Neural cell (in vitro differentiated cells): ENCODE measurements around the gene COBL. TPM values are rescaled to one million over a fixed set of nuclear protein-coding genes. Genes with fewer than 3 reads are reported as not detected.

Experiments used
- H2AFZ ChIP-seq: fragments of 200-600, 300-800 bp; sonication (generic), shearing (Covaris generic); 2 replicates; pipeline ENCODE4 v1.6.0; 2014; ENCODE audit warnings: low read depth, mild to moderate bottlenecking, antibody characterized with exemption, low read length, moderate library complexity
- H3F3A ChIP-seq: fragments of 200-600 bp; shearing (Covaris generic); 2 replicates; pipeline ENCODE4 v1.6.1; 2016; ENCODE audit warnings: mild to moderate bottlenecking, moderate library complexity, mixed read lengths, antibody characterized with exemption, low read length; ENCODE audit not compliant: insufficient read depth, poor library complexity, severe bottlenecking
- H3K27ac ChIP-seq: fragments of 200-600, 300-800 bp; sonication (generic), shearing (Covaris generic); 2 replicates; pipeline ENCODE4 v1.5.1; 2014; ENCODE audit warnings: mild to moderate bottlenecking, low read length, moderate library complexity
- H3K27me3 ChIP-seq: fragments of 300-800, 200-600 bp; sonication (generic), shearing (Covaris generic); 2 replicates; pipeline ENCODE4 v1.6.0; 2014; ENCODE audit warnings: mild to moderate bottlenecking, low read depth, low read length, moderate library complexity; ENCODE audit not compliant: insufficient read depth
- H3K36me3 ChIP-seq: fragments of 300-800, 200-600 bp; sonication (generic), shearing (Covaris generic); 2 replicates; pipeline ENCODE4 v1.5.1; 2014; ENCODE audit warnings: mild to moderate bottlenecking, antibody characterized with exemption, low read length, moderate library complexity; ENCODE audit not compliant: insufficient read depth
- H3K4me2 ChIP-seq: fragments of 300-800, 200-600 bp; sonication (generic), shearing (Covaris generic); 2 replicates; pipeline ENCODE4 v1.6.0; 2014; ENCODE audit warnings: mild to moderate bottlenecking, low read length
- H3K4me3 ChIP-seq: fragments of 300-800, 200-600 bp; sonication (generic), shearing (Covaris generic); 2 replicates; pipeline ENCODE4 v1.5.1; 2014; ENCODE audit warnings: mild to moderate bottlenecking, low read length, moderate library complexity
- H3K79me2 ChIP-seq: fragments of 200-600 bp; shearing (Covaris generic); replicated peaks from 2 replicates; pipeline ENCODE4 v1.6.0; 2014; ENCODE audit warnings: mild to moderate bottlenecking, low read length, moderate library complexity; ENCODE audit not compliant: insufficient read depth
- H3K9ac ChIP-seq: fragments of 300-800, 200-600 bp; sonication (generic), shearing (Covaris generic); 2 replicates; pipeline ENCODE4 v1.6.1; 2016; ENCODE audit warnings: mild to moderate bottlenecking, low read length, mixed read lengths
- H3K9me2 ChIP-seq: fragments of 200-600 bp; shearing (Covaris generic); 2 replicates; pipeline ENCODE4 v1.6.1; 2016; ENCODE audit warnings: mild to moderate bottlenecking, low read length, mixed read lengths; ENCODE audit not compliant: insufficient read depth
- H3K9me3 ChIP-seq: fragments of 200-600, 300-800 bp; sonication (generic), shearing (Covaris generic); 2 replicates; pipeline ENCODE4 v1.6.1; 2016; ENCODE audit warnings: mild to moderate bottlenecking, mixed run types, low read length, moderate library complexity, mixed read lengths
- H4K20me1 ChIP-seq: fragments of 200-600 bp; shearing (Covaris generic); 2 replicates; pipeline ENCODE4 v1.6.1; 2016; ENCODE audit warnings: mild to moderate bottlenecking, mixed run types; ENCODE audit not compliant: insufficient read depth
- CTCF ChIP-seq: fragments of 450-650 bp; IDR thresholded peaks from 2 replicates; pipeline ENCODE4 v1.5.1; 2014; ENCODE audit warnings: antibody characterized with exemption, mild to moderate bottlenecking, moderate library complexity; ENCODE audit not compliant: poor library complexity, severe bottlenecking
- EP300 ChIP-seq: fragments of 450-650 bp; conservative IDR thresholded peaks from 2 replicates; pipeline ENCODE4 v1.6.1; 2014; ENCODE audit warnings: antibody characterized with exemption, mild to moderate bottlenecking, moderate library complexity; ENCODE audit not compliant: poor library complexity, severe bottlenecking
- EZH2 ChIP-seq: fragments of 200-600, 300-800 bp; shearing (Covaris generic), sonication (generic); IDR thresholded peaks from 2 replicates; pipeline ENCODE4 v1.6.1; 2014; ENCODE audit warnings: antibody characterized with exemption, low read length, borderline replicate concordance, mild to moderate bottlenecking; ENCODE audit not compliant: insufficient read depth, poor library complexity, severe bottlenecking
- MXI1 ChIP-seq: fragments of 450-650 bp; conservative IDR thresholded peaks from 2 replicates; pipeline ENCODE4 v1.6.1; 2014; ENCODE audit warnings: antibody characterized with exemption, mild to moderate bottlenecking; ENCODE audit not compliant: poor library complexity, severe bottlenecking
- POLR2AphosphoS5 ChIP-seq: IDR thresholded peaks from 2 replicates; pipeline ENCODE4 v1.6.1; 2012
- RAD21 ChIP-seq: fragments of 450-650 bp; conservative IDR thresholded peaks from 2 replicates; pipeline ENCODE4 v1.6.1; 2014; ENCODE audit warnings: antibody characterized with exemption, mild to moderate bottlenecking, moderate library complexity
- SMC3 ChIP-seq: fragments of 450-650 bp; conservative IDR thresholded peaks from 2 replicates; pipeline ENCODE4 v1.6.1; 2014; ENCODE audit warnings: antibody characterized with exemption, mild to moderate bottlenecking, moderate library complexity; ENCODE audit not compliant: poor library complexity
- TAF1 ChIP-seq: IDR thresholded peaks from 2 replicates; pipeline ENCODE4 v1.6.1; 2012; ENCODE audit warnings: low read depth
- polyA plus RNA-seq: library from polyadenylated mRNA; depleted of rRNA; stranded (reverse); fragments of >200 nt; gene quantifications from 2 replicates; pipeline ENCODE4 v1.2.3, GENCODE V29; 2014
- TF ChIP-seq, protein P1 (sequence below): IDR thresholded peaks from 2 replicates; pipeline ENCODE4 v1.6.1; 2012; ENCODE audit warnings: borderline replicate concordance

Gene COBL
- polyA plus RNA-seq, 1 donor from 2014 or later, result 0.12 TPM

DNA sequence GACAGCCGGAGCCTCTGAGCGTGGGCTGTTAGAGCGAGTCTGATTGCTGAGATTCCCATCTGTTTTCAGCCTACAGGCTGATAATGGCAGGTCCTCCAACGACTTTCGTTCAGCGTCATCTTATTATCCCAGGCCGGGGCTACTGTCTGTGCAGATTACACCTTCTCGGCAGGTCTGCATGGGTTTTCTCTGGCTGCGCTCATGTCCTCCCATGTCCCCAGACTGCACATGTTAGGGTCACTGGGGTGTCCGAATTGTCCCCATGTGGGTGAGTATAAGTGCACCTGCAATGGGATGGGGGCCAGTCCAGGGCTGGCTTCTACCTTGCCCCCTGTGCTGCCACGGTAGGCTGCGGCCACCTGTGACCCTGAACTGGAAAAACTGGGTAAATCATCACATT is 257.8 kb downstream of the COBL start:
- Histone ChIP-seq H3K4me2 (no peak overlapping the region), H3K9me2 (no peaks in the 10 kb centered on the region), H2AFZ (no peak overlapping the region), H3K27me3 (no peaks in the 10 kb centered on the region), H3K79me2 (no peaks in the 10 kb centered on the region), H3K9me3 (no peaks in the 10 kb centered on the region), H3K4me3 (no peak overlapping the region), H3K36me3 (no peaks in the 10 kb centered on the region), H3K9ac (no peak overlapping the region), H4K20me1 (no peaks in the 10 kb centered on the region), H3K27ac (no peak overlapping the region), H3F3A (no peaks in the 10 kb centered on the region)
- no peak for TF ChIP-seq TAF1

DNA sequence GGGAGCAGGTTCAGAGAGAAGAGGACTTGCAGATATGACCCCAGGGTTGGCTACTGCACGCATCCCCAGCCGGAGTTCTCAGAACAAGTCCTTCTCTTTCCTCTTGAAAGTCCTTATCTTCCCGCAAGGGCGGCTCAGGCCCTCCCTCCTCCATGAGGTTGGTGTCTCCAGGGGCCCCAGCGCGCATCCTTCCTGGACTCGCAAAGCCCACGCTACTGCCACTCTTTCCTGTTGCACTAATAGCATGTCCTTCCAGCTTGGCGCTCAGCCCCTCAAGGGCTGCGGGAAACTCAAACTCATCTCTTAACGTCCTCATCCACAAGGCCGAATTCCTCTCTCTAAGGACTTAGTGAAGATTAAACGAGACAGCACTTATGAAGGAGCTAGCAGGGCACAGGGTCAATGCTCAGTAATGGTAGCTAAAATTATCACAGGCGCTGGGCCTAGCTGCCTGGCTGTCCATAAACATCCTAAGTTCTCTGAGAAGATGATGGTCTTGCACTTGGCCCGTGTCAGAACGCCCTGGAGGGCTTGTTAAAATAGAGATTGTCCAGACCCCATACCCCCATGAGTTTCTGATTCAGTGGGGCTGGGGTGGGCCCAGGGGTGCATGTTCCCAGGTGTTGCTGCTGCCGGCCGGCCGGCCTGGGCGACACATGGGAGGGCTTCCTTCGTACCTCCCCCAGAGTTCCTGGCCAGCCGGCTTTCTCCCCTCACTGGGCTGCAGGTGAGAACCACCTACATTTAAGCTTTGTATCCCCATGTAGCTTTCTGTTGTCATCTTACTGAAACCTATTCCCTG is 261.4 kb downstream of the COBL start:
- Histone ChIP-seq H3K9me3 (no peaks in the 10 kb centered on the region), H3K27ac (no peak overlapping the region), H3K27me3 (no peaks in the 10 kb centered on the region), H3K9me2 (no peaks in the 10 kb centered on the region), H3K4me2 (no peak overlapping the region), H3F3A (no peaks in the 10 kb centered on the region), H3K9ac (no peak overlapping the region), H4K20me1 (no peaks in the 10 kb centered on the region), H3K36me3 (no peaks in the 10 kb centered on the region), H3K79me2 (no peaks in the 10 kb centered on the region), H2AFZ (no peak overlapping the region), H3K4me3 (no peak overlapping the region)
- TF ChIP-seq SMC3, result no peak
- TF ChIP-seq EZH2, result no peak
- TF ChIP-seq RAD21, result no peak
- no peak for TF ChIP-seq MXI1
- TF ChIP-seq, protein P1, sequence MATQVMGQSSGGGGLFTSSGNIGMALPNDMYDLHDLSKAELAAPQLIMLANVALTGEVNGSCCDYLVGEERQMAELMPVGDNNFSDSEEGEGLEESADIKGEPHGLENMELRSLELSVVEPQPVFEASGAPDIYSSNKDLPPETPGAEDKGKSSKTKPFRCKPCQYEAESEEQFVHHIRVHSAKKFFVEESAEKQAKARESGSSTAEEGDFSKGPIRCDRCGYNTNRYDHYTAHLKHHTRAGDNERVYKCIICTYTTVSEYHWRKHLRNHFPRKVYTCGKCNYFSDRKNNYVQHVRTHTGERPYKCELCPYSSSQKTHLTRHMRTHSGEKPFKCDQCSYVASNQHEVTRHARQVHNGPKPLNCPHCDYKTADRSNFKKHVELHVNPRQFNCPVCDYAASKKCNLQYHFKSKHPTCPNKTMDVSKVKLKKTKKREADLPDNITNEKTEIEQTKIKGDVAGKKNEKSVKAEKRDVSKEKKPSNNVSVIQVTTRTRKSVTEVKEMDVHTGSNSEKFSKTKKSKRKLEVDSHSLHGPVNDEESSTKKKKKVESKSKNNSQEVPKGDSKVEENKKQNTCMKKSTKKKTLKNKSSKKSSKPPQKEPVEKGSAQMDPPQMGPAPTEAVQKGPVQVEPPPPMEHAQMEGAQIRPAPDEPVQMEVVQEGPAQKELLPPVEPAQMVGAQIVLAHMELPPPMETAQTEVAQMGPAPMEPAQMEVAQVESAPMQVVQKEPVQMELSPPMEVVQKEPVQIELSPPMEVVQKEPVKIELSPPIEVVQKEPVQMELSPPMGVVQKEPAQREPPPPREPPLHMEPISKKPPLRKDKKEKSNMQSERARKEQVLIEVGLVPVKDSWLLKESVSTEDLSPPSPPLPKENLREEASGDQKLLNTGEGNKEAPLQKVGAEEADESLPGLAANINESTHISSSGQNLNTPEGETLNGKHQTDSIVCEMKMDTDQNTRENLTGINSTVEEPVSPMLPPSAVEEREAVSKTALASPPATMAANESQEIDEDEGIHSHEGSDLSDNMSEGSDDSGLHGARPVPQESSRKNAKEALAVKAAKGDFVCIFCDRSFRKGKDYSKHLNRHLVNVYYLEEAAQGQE, result no peak

- no peak overlapping the region for H3K9ac ChIP-seq
- H3K36me3 ChIP-seq, result no peaks in the 10 kb centered on the region
- H2AFZ ChIP-seq, result no peak overlapping the region
- no peak for TF ChIP-seq SMC3
- TF ChIP-seq, protein P1, result no peak
- no peak for TF ChIP-seq POLR2AphosphoS5
- no peak for TF ChIP-seq EP300
- TF ChIP-seq EZH2, result no peak
- TF ChIP-seq TAF1, result no peak
- no peak for TF ChIP-seq CTCF
- no peak for TF ChIP-seq RAD21
- no peak for TF ChIP-seq MXI1
- no peaks in the 10 kb centered on the region for H3K9me3 ChIP-seq
- no peak overlapping the region for H3K4me3 ChIP-seq
- H3K27me3 ChIP-seq, result no peaks in the 10 kb centered on the region
- H3K4me2 ChIP-seq, result no peak overlapping the region
- H3K9me2 ChIP-seq, result no peaks in the 10 kb centered on the region
- no peak overlapping the region for H3K27ac ChIP-seq
- H3F3A ChIP-seq, result no peaks in the 10 kb centered on the region
- H3K79me2 ChIP-seq, result no peaks in the 10 kb centered on the region
- H4K20me1 ChIP-seq, result no peaks in the 10 kb centered on the region
Observed at GRCh38 chr7:51054231-51054630, 262.4 kb downstream of the COBL start.
